Smooth muscle cell (in vitro differentiated cells): Measurements from ENCODE around the gene DACT3. TPM values are rescaled to one million over a fixed set of nuclear protein-coding genes. Genes with fewer than 3 reads are reported as not detected.

Experiments used
- DNase-seq: peaks from one replicate; lab custom pipeline; 2025; ENCODE audit not compliant: unreplicated experiment; lab: John Stamatoyannopoulos, UW
- H2AFZ ChIP-seq: fragments of 200-600 bp; sonication (generic); 2 replicates; pipeline ENCODE4 v1.6.0; 2016; ENCODE audit warnings: antibody characterized with exemption, low read depth, mild to moderate bottlenecking
- H3F3A ChIP-seq: fragments of 200-600 bp; sonication (generic); 2 replicates; pipeline ENCODE4 v1.6.0; 2017; ENCODE audit warnings: antibody characterized with exemption, low read depth
- H3K27ac ChIP-seq: fragments of 200-600 bp; sonication (generic); 2 replicates; pipeline ENCODE4 v1.5.1; 2016; ENCODE audit warnings: low read depth, mild to moderate bottlenecking
- H3K27me3 ChIP-seq: fragments of 200-600 bp; sonication (generic); 2 replicates; pipeline ENCODE4 v1.6.1; 2016; ENCODE audit warnings: low read depth, mild to moderate bottlenecking
- H3K36me3 ChIP-seq: fragments of 200-600 bp; sonication (generic); 2 replicates; pipeline ENCODE4 v1.5.1; 2016; ENCODE audit warnings: low read depth
- H3K4me1 ChIP-seq: fragments of 200-600 bp; sonication (generic); 2 replicates; pipeline ENCODE4 v1.5.1; 2016; ENCODE audit warnings: low read depth
- H3K4me2 ChIP-seq: fragments of 200-600 bp; sonication (generic); 2 replicates; pipeline ENCODE4 v1.6.0; 2016; ENCODE audit warnings: mild to moderate bottlenecking
- H3K4me3 ChIP-seq: fragments of 200-600 bp; sonication (generic); 2 replicates; pipeline ENCODE4 v1.5.1; 2016; ENCODE audit warnings: mild to moderate bottlenecking
- H3K79me2 ChIP-seq: fragments of 200-600 bp; sonication (generic); 2 replicates; pipeline ENCODE4 v1.6.0; 2016; ENCODE audit warnings: low read depth, mild to moderate bottlenecking
- H3K9ac ChIP-seq: fragments of 200-600 bp; sonication (generic); 2 replicates; pipeline ENCODE4 v1.6.0; 2016; ENCODE audit warnings: low read depth
- H3K9me3 ChIP-seq: fragments of 200-600 bp; sonication (generic); replicated peaks from 2 replicates; pipeline ENCODE4 v1.5.1; 2016; ENCODE audit warnings: low read depth
- H4K20me1 ChIP-seq: fragments of 200-600 bp; sonication (generic); 2 replicates; pipeline ENCODE4 v1.6.0; 2016; ENCODE audit warnings: low read depth
- CTCF ChIP-seq: fragments of 200-600 bp; sonication (generic); IDR thresholded peaks from 2 replicates; pipeline ENCODE4 v1.5.1; 2017; ENCODE audit warnings: borderline replicate concordance, mild to moderate bottlenecking, antibody characterized with exemption; ENCODE audit not compliant: insufficient read depth, poor library complexity, severe bottlenecking
- WGBS: methylation state at CpG from one replicate; pipeline ENCODE4 v1.1.7; 2016; ENCODE audit warnings: low lambda C conversion rate; 5-methylcytosine and 5-hydroxymethylcytosine counted together
- polyA plus RNA-seq: library from polyadenylated mRNA; unstranded; fragments of >200 nt; fragmentation: Nextera tagmentation; extraction: Ambion mirVana; gene quantifications from 2 replicates; pipeline ENCODE4 v1.2.1, GENCODE V29; 2016
- total RNA-seq: library from RNA; depleted of rRNA; stranded (reverse); fragments of >200 nt; gene quantifications from 2 replicates; pipeline ENCODE4 v1.2.3, GENCODE V29; 2014

DACT3 gene
- total and polyA plus RNA-seq, 2 experiments from 2014 or later: 6.2 to 22.7 TPM

DNA sequence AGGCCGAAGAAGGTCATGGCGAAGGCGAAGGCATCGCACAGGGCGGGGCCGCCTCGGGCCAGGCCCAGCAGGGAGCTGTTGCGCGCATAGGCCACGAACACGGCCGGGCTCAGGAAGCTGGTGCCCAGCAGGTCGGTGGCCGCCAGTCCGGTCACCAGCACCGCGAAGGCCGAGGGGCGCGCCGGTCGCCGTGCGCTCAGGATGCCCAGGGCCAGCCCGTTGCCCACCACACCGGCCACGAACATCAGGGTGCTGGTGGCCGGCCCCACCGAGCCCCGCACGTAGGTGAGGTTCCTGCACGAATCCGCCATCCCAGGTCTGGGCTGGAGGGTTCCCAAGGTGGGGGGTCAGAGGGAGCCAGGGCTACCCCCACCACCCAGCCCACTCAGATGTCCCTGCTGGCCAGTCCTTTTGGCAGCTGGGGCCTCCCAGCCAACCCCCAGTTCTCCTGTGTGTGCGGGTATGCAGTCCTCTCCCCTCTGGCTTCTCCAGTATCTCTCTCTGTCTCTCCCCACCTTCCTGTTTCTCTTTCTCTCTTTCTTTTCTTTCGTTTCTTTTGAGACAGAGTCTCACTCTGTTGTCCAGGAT, 37.0 kb downstream of the DACT3 start:
- Histone ChIP-seq H3K27ac (no peak overlapping the region), H3K9ac (no peak overlapping the region), H3K79me2 (no peaks in the 10 kb centered on the region), H3K9me3 (no peaks in the 10 kb centered on the region), H3K4me2 (no peak overlapping the region), H3F3A (peaks cover 6% of the 10 kb centered on the region), H3K36me3 (no peaks in the 10 kb centered on the region), H2AFZ (no peak overlapping the region), H4K20me1 (no peaks in the 10 kb centered on the region), H3K4me1 (peaks cover 9% of the 10 kb centered on the region), H3K27me3 (no peaks in the 10 kb centered on the region), H3K4me3 (no peak overlapping the region)
- DNase-seq: no peak
- WGBS: 95% methylated on average over 34 of the region's 35 CpGs
- TF ChIP-seq CTCF: no peak

- Histone ChIP-seq H3K79me2 (no peaks in the 10 kb centered on the region), H3K4me1 (peaks cover 9% of the 10 kb centered on the region), H2AFZ (no peak overlapping the region), H3K36me3 (no peaks in the 10 kb centered on the region), H3K27ac (no peak overlapping the region), H3K4me2 (no peak overlapping the region), H3K9ac (no peak overlapping the region), H4K20me1 (no peaks in the 10 kb centered on the region), H3F3A (peaks cover 6% of the 10 kb centered on the region), H3K4me3 (no peak overlapping the region), H3K9me3 (no peaks in the 10 kb centered on the region), H3K27me3 (no peaks in the 10 kb centered on the region)
- TF ChIP-seq CTCF: no peak
- no peak for DNase-seq
- 97% methylated on average over 7 of the region's 7 CpGs for WGBS
Observed at GRCh38 chr19:46622118-46622446, 38.9 kb downstream of the DACT3 start.

DNA sequence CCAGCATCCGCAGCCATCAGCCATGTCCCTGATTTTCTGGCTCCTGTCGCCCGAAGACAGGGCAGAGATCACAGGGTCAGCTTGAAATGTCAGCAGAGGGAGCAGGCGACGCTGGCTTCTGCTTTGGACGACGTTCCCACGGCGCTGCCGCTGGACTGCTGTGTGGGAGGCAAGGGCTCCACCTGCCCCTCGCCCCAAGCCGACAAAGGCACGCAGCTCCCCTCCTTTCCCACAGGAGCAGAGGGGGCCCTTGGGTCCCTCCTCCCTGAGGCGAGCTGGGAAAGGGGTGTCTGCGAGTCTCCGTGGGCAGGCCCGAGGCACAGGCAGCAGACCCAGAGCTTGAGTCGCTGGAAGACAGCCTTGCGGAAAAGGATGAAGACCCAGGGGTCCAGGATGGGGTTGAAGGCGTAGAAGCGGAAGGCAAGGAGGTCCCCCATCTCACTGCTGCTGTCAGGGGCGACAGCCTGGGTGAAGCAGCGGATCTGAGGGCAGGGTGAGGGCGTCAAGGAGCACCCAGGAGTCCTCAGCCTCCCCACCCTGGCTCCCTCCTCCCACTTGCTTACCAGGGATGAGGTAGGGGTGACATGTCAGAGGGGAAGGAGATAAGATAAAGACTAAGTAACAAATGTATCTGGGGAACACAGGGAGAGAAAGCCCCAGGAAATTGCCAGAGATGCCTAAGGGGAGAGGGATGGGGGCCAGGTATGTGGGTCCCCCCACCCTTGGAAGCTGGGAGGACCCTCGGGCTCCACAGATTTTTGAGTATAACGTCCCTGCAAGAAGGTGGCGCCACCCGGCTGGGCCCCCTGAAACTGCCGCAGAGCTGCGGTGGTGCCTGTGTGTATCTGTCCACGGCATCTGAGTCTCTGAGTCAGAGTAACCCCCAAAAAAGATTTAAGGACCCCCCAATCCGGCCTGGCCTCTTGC, 39.5 kb downstream of the DACT3 start:
- H3K9ac ChIP-seq: no peak overlapping the region
- 76% methylated on average over 30 of the region's 32 CpGs for WGBS
- H3K27ac ChIP-seq: no peak overlapping the region
- H3F3A ChIP-seq: peaks cover 6% of the 10 kb centered on the region
- TF ChIP-seq CTCF: no peak
- DNase-seq: no peak
- peaks cover 9% of the 10 kb centered on the region for H3K4me1 ChIP-seq
- H3K9me3 ChIP-seq: no peaks in the 10 kb centered on the region
- no peak overlapping the region for H3K4me3 ChIP-seq
- H3K27me3 ChIP-seq: no peaks in the 10 kb centered on the region
- H4K20me1 ChIP-seq: no peaks in the 10 kb centered on the region
- no peak overlapping the region for H2AFZ ChIP-seq
- H3K4me2 ChIP-seq: no peak overlapping the region
- no peaks in the 10 kb centered on the region for H3K79me2 ChIP-seq
- H3K36me3 ChIP-seq: no peaks in the 10 kb centered on the region

- Histone ChIP-seq H3F3A (peaks cover 6% of the 10 kb centered on the region), H3K36me3 (no peaks in the 10 kb centered on the region), H2AFZ (no peak overlapping the region), H3K9ac (no peak overlapping the region), H3K27me3 (no peaks in the 10 kb centered on the region), H4K20me1 (no peaks in the 10 kb centered on the region), H3K4me2 (no peak overlapping the region), H3K9me3 (no peaks in the 10 kb centered on the region), H3K4me3 (no peak overlapping the region), H3K27ac (no peak overlapping the region), H3K79me2 (no peaks in the 10 kb centered on the region), H3K4me1 (peaks cover 9% of the 10 kb centered on the region)
- WGBS: 43% methylated on average over 6 of the region's 6 CpGs
- no peak for DNase-seq
- TF ChIP-seq CTCF: no peak
Observed at GRCh38 chr19:46620716-46621115, 40.3 kb downstream of the DACT3 start.
